OCI-LY1 (cell line): ENCODE data around the gene CFAP90.

Experiments
- H2AFZ ChIP-seq: fragments of 200-600 bp; sonication (generic), shearing (Covaris generic); 2 replicates; pipeline ENCODE4 v1.6.0; 2014; ENCODE audit warnings: antibody characterized with exemption, mild to moderate bottlenecking, low read length
- H3F3A ChIP-seq: fragments of 200-600 bp; sonication (generic), shearing (Covaris generic); 2 replicates; pipeline ENCODE4 v1.6.0; 2014; ENCODE audit warnings: mild to moderate bottlenecking, antibody characterized with exemption, low read length, moderate library complexity; ENCODE audit not compliant: insufficient read depth
- H3K27ac ChIP-seq: fragments of 200-600 bp; sonication (generic); 2 replicates; pipeline ENCODE4 v1.5.1; 2014; ENCODE audit warnings: low read length, mixed run types, mild to moderate bottlenecking, low read depth; ENCODE audit not compliant: poor library complexity, severe bottlenecking
- H3K27me3 ChIP-seq: fragments of 200-600 bp; sonication (generic); 2 replicates; pipeline ENCODE4 v1.6.0; 2014; ENCODE audit warnings: antibody characterized with exemption, mild to moderate bottlenecking, low read length, moderate library complexity; ENCODE audit not compliant: insufficient read depth
- H3K36me3 ChIP-seq: fragments of 200-600 bp; sonication (generic); 2 replicates; pipeline ENCODE4 v1.6.1; 2014; ENCODE audit warnings: mild to moderate bottlenecking, antibody characterized with exemption, low read length, moderate library complexity, mixed read lengths; ENCODE audit not compliant: insufficient read depth
- H3K4me1 ChIP-seq: fragments of 200-600 bp; sonication (generic); 2 replicates; pipeline ENCODE4 v1.5.1; 2014; ENCODE audit warnings: mild to moderate bottlenecking, low read length, moderate library complexity; ENCODE audit not compliant: insufficient read depth, severe bottlenecking
- H3K4me2 ChIP-seq: fragments of 200-600 bp; sonication (generic), shearing (Covaris generic); 2 replicates; pipeline ENCODE4 v1.6.1; 2014; ENCODE audit warnings: low read length
- H3K4me3 ChIP-seq: fragments of 200-600 bp; sonication (generic); 2 replicates; pipeline ENCODE4 v1.5.1; 2014; ENCODE audit warnings: low read length, low read depth, mild to moderate bottlenecking, mixed read lengths; ENCODE audit not compliant: poor library complexity, severe bottlenecking
- H3K79me2 ChIP-seq: fragments of 200-600 bp; shearing (Covaris generic); 2 replicates; pipeline ENCODE4 v1.6.1; 2016; ENCODE audit warnings: mixed run types, low read length, mixed read lengths; ENCODE audit not compliant: insufficient read depth
- H3K9ac ChIP-seq: fragments of 200-600 bp; sonication (generic), shearing (Covaris generic); 2 replicates; pipeline ENCODE4 v1.6.1; 2014; ENCODE audit warnings: mild to moderate bottlenecking, low read length, mixed read lengths
- H3K9me2 ChIP-seq: fragments of 200-600 bp; sonication (generic), shearing (Covaris generic); 2 replicates; pipeline ENCODE4 v1.6.1; 2014; ENCODE audit warnings: low read depth, mild to moderate bottlenecking, low read length, mixed read lengths
- H3K9me3 ChIP-seq: fragments of 200-600 bp; shearing (Covaris generic); 2 replicates; pipeline ENCODE4 v1.6.1; 2014; ENCODE audit warnings: low read length, mixed read lengths
- H4K20me1 ChIP-seq: fragments of 200-600 bp; sonication (generic), shearing (Covaris generic); 2 replicates; pipeline ENCODE4 v1.6.0; 2016; ENCODE audit warnings: mild to moderate bottlenecking, low read length; ENCODE audit not compliant: insufficient read depth
- CTCF ChIP-seq: fragments of 200-600 bp; sonication (generic), shearing (Covaris generic); IDR thresholded peaks from 2 replicates; pipeline ENCODE4 v1.5.1; 2017; ENCODE audit warnings: mild to moderate bottlenecking, antibody characterized with exemption, low read length, moderate library complexity, mixed read lengths
- EZH2 ChIP-seq: fragments of 200-600 bp; sonication (generic), shearing (Covaris generic); IDR thresholded peaks from 2 replicates; pipeline ENCODE4 v1.8.0; 2017; ENCODE audit warnings: borderline replicate concordance, mixed run types, mild to moderate bottlenecking, antibody characterized with exemption, low read length, moderate library complexity, mixed read lengths

Gene CFAP90

GRCh38 chr5:7881091-7881490, 30.2 kb upstream of the CFAP90 start:
- no peak overlapping the region for H3K4me2 ChIP-seq
- H3K27me3 ChIP-seq = no peaks in the 10 kb centered on the region
- no peaks in the 10 kb centered on the region for H3K4me1 ChIP-seq
- H4K20me1 ChIP-seq = no peaks in the 10 kb centered on the region
- H3K79me2 ChIP-seq = no peaks in the 10 kb centered on the region
- no peaks in the 10 kb centered on the region for H3F3A ChIP-seq
- peaks cover 97% of the 10 kb centered on the region for H3K36me3 ChIP-seq
- H3K4me3 ChIP-seq = no peak overlapping the region
- no peak for TF ChIP-seq CTCF
- TF ChIP-seq EZH2 = no peak
- no peak overlapping the region for H3K9ac ChIP-seq
- no peak overlapping the region for H3K27ac ChIP-seq
- no peak overlapping the region for H2AFZ ChIP-seq
- H3K9me2 ChIP-seq = no peaks in the 10 kb centered on the region
- H3K9me3 ChIP-seq = no peaks in the 10 kb centered on the region

DNA sequence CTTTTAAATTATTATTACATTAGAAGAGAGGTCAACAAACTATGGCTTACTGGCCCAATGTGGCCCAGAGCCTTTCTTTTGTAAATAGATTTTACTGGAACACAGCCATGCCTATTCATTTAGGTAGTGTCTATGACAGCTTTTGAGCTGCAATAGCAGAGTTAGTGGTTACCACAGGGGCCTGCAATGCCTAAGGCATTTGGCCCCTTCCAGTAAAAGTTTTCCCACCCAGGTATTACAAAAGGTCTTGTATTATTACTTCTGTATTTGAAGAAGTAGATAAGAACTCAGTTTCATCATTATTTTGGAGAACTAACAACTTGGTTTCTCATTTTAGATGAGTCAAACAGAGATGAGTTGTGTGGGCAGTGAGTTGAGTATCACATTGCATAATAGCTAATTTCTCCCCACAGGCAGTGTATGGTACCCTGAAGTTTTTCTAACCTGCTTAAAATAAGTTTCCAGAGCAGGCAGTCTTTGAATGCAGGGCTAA, 27.5 kb upstream of the CFAP90 start:
- Histone ChIP-seq H3K4me2 (no peak overlapping the region), H3K9ac (no peak overlapping the region), H4K20me1 (no peaks in the 10 kb centered on the region), H3K4me1 (no peaks in the 10 kb centered on the region), H3K27ac (no peak overlapping the region), H3K9me2 (no peaks in the 10 kb centered on the region), H3K36me3 (peaks cover 98% of the 10 kb centered on the region), H3K9me3 (no peaks in the 10 kb centered on the region), H3K27me3 (no peaks in the 10 kb centered on the region), H3K79me2 (peaks cover 16% of the 10 kb centered on the region), H3K4me3 (no peak overlapping the region), H3F3A (no peaks in the 10 kb centered on the region), H2AFZ (no peak overlapping the region)
- no peak for TF ChIP-seq CTCF
- TF ChIP-seq EZH2 = no peak

- peaks cover 21% of the 10 kb centered on the region for H3K79me2 ChIP-seq
- H3K4me3 ChIP-seq = no peak overlapping the region
These were observed 26.9 kb upstream of the CFAP90 start for GRCh38 chr5:7877851-7878250.

More at GRCh38 chr5:7877851-7878250, 26.9 kb upstream of the CFAP90 start:
- no peak overlapping the region for H3K4me2 ChIP-seq
- H2AFZ ChIP-seq = no peak overlapping the region
- H3K36me3 ChIP-seq = peaks cover 98% of the 10 kb centered on the region
- H3K9me2 ChIP-seq = no peaks in the 10 kb centered on the region
- H3K27ac ChIP-seq = no peak overlapping the region
- H3K9ac ChIP-seq = no peak overlapping the region
- TF ChIP-seq EZH2 (no peak), CTCF (no peak)
- H3K27me3 ChIP-seq = no peaks in the 10 kb centered on the region
- H3K4me1 ChIP-seq = no peaks in the 10 kb centered on the region
- no peaks in the 10 kb centered on the region for H4K20me1 ChIP-seq
- no peaks in the 10 kb centered on the region for H3K9me3 ChIP-seq
- H3F3A ChIP-seq = no peaks in the 10 kb centered on the region
